Measurements from ENCODE around the gene FOXK1.

Gene FOXK1

DNA sequence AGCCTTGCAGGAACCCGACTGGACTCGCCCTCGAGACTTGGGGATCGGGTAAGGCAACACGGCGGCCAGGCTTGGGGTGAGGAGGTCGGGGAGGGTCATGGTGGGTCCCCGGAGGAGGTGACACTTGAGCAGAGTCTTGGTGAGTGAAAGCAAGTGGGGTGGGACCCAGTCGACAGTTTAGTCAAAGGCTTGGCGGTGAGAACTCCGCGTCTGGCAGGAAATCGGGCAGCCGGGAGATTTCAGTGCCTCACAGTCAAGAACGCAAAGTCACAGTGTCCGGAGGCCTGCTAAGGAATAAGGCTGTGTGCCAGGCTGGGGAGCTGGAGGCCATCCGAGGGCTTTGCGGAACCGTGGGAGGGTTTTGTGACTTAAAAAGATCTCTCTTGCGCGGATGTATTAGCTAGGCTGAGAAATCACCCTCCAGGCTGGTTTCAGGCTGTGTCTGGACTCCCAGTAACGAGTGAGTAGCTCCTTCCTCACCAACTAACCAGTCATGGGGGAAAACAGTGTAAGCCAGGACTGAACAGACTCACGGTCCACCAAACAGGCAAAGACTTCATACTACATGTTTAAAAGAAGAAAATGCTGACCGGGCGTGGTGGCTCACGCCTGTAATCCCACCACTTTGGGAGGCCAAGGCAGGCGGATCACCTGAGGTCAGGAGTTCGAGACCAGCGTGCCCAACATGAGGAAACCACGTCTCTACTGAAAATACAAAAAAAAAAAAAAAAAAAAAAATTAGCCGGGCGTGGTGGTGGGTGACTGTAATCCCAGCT lies 93.9 kb downstream of the FOXK1 start:
- H3K9me3 ChIP-seq: no peaks in the 10 kb centered on the region
- H3K4me1 ChIP-seq: no peaks in the 10 kb centered on the region
- peak overlapping the region; percentile 96 for H3K4me3 ChIP-seq (ENCODE audit: low read depth, low read length)
- peaks cover 2% of the 10 kb centered on the region; the same call in 1 of the 2 replicates for H3K36me3 ChIP-seq
- DNase-seq: no peak
- TF ChIP-seq, protein P1, sequence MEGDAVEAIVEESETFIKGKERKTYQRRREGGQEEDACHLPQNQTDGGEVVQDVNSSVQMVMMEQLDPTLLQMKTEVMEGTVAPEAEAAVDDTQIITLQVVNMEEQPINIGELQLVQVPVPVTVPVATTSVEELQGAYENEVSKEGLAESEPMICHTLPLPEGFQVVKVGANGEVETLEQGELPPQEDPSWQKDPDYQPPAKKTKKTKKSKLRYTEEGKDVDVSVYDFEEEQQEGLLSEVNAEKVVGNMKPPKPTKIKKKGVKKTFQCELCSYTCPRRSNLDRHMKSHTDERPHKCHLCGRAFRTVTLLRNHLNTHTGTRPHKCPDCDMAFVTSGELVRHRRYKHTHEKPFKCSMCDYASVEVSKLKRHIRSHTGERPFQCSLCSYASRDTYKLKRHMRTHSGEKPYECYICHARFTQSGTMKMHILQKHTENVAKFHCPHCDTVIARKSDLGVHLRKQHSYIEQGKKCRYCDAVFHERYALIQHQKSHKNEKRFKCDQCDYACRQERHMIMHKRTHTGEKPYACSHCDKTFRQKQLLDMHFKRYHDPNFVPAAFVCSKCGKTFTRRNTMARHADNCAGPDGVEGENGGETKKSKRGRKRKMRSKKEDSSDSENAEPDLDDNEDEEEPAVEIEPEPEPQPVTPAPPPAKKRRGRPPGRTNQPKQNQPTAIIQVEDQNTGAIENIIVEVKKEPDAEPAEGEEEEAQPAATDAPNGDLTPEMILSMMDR (IDR thresholded peaks at IDR 0.05; ENCODE audit: low read depth, low read length): no peak
- no peaks in the 10 kb centered on the region for H3K27me3 ChIP-seq

DNA sequence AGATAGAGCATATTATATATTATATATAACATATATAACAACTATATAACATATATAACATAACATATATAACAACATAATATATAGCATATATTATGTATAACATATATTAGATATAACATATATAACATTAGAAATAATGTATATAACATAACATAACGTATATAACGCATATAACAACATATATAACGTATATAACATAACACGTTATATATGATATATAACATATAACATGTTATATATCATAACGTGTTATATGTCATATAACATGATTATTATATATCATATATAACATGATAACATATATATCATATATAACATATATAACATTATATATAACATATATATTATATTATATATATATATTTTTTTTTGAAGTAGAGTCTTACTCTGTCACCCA lies 97.0 kb downstream of the FOXK1 start:
- DNase-seq: no peak
- Histone ChIP-seq H3K9me3 (no peaks in the 10 kb centered on the region), H3K4me1 (no peaks in the 10 kb centered on the region), H3K36me3 (peaks cover 17% of the 10 kb centered on the region), H3K4me3 (ENCODE audit: low read depth, low read length) (no peak overlapping the region), H3K27me3 (no peaks in the 10 kb centered on the region)
- TF ChIP-seq, protein P1 (IDR thresholded peaks at IDR 0.05; ENCODE audit: low read depth, low read length): no peak

DNA sequence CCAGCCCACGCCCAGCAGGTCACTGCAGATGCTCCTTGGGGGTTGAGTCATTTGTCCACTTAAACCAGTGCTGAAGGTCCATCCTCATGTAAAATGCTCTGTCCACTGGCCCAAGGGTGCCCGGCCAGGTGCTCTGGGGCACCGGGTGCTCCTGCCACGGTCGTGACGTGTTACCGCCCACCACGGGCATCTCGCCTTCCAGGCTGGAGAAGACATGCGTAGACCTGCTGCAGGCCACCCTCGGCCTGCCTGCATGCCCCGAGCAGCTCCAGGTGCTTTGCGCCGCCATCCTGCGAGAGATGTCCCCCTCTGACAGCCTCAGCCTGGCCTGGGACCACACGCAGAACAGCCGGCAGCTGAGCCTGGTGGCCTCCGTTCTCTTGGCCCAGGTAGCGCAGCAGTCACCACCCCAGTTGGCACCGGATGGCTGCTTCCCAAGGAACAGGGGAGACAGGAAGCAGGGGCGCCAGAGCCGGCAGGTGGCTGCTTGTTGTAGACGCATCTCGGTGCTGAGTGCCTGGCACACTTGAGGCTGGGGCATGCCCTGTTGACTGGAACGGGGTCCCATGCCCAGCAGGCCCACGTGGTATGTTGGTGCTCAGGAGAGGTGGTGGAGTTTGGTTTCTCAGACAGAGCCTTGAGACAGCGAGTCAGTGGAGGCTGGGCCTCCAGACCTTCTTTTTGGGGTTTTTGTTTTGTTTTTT lies 99.4 kb downstream of the FOXK1 start:
- Histone ChIP-seq H3K4me3 (ENCODE audit: low read depth, low read length) (no peak overlapping the region), H3K36me3 (peaks cover 22% of the 10 kb centered on the region), H3K9me3 (no peaks in the 10 kb centered on the region), H3K27me3 (no peaks in the 10 kb centered on the region), H3K4me1 (no peaks in the 10 kb centered on the region)
- TF ChIP-seq, protein P1 (IDR thresholded peaks at IDR 0.05; ENCODE audit: low read depth, low read length): no peak
- no peak for DNase-seq

DNA sequence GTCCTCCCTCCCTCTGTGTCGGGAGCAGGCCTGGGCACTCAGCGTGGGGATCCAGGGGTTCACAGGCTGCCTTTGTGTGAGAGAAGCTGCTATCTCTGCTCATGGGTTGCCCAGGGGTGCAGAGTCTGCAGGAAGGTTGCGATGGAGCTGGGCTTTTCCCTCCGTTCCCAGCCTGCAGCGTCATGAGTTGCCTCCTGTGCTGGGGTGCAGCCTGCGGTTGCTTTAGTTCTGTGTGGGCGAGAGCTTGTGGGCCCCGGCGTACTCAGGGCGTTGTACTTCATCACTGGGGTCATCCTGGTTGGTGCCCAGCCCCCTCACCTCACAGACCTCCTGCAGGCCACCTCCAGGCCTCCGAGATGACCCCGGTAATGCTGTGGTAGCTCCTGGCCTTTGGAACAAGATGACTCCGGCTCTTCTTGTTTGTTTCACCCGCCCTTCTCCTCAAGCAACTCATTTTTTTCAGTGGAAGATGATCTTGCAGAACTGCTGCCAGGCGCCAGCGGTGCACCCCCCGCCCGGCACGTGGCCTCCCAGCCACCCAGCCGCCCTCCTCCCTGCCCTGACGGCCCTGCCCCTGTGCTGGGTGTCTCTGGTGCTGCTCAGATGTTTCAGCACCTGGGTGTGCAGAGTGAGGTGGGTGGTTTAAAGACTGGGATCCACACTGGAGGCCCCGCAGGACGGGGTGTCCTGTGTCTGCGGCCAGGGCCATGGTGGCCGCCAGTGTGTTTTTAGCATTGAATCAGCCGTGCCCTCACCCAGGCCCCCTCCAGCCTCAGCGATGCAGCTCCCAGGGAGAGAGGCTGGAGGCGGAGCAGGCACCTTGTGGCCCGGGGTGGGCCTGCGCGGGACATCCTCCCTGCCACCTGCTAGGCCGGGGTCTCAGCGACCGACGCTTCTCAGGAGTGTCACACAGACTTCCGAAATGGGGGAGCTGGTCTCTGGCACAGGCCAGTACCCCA lies 100.5 kb downstream of the FOXK1 start:
- no peaks in the 10 kb centered on the region for H3K4me1 ChIP-seq
- H3K36me3 ChIP-seq: peaks cover 22% of the 10 kb centered on the region
- no peak for DNase-seq
- TF ChIP-seq, protein P1 (IDR thresholded peaks at IDR 0.05; ENCODE audit: low read depth, low read length): no peak
- H3K9me3 ChIP-seq: no peaks in the 10 kb centered on the region
- no peak overlapping the region for H3K4me3 ChIP-seq (ENCODE audit: low read depth, low read length)
- H3K27me3 ChIP-seq: no peaks in the 10 kb centered on the region

DNA sequence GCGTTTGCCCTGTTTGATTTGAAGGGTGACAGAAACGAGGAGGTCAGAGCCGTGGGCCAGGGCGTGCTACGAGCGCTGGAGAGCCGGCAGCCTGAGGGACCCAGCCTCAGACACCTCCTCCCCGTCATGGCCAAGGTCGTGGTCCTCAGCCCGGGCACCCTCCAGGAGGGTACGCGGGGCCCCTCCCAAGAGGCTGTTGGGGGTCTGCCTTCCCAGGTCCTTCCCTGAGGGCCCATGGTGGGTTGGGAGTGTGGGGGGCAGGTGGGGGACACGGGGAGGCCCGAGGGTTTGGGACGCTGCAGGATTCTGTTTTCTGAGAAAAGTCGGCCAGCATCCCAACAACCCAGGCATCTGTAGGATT lies 101.2 kb downstream of the FOXK1 start:
- DNase-seq: no peak
- no peak overlapping the region for H3K4me3 ChIP-seq (ENCODE audit: low read depth, low read length)
- no peaks in the 10 kb centered on the region for H3K27me3 ChIP-seq
- no peaks in the 10 kb centered on the region for H3K4me1 ChIP-seq
- H3K9me3 ChIP-seq: no peaks in the 10 kb centered on the region
- H3K36me3 ChIP-seq: peaks cover 22% of the 10 kb centered on the region
- TF ChIP-seq, protein P1 (IDR thresholded peaks at IDR 0.05; ENCODE audit: low read depth, low read length): no peak
